Endothelial cell of umbilical vein (primary cell): ENCODE data around the gene HOXD12. TPM values are rescaled to one million over a fixed set of nuclear protein-coding genes. Genes with fewer than 3 reads are reported as not detected.

Experiments
- BruUV-seq: library from RNA; stranded (reverse); fragments of 400-500 nt; replicated peaks from 2 replicates; lab custom pipeline; 2021; lab: Mats Ljungman, UMichigan
- CTCF ChIA-PET: fragments of 300-600, 350-600 bp; sonication (Branson Sonifier 250); formaldehyde crosslinking; loops from one replicate; lab custom pipeline; 2021; ENCODE audit warnings: antibody characterized with exemption, inconsistent platforms; lab: Charles Lee
- POLR2A ChIA-PET: fragments of 300-600, 350-600 bp; sonication (Branson Sonifier 250); formaldehyde crosslinking; loops from one replicate; lab custom pipeline; 2021; ENCODE audit warnings: antibody characterized with exemption, inconsistent platforms; lab: Charles Lee
- DNase-seq: peaks from one replicate; pipeline ENCODE4 v3.0.0-alpha.2; 2011; ENCODE audit warnings: low read depth, low spot score
- FAIRE-seq: peaks from 2 replicates; lab custom pipeline; 2011; peaks lifted over from hg19 to GRCh38; lab: Jason Lieb, UNC
- H2AFZ ChIP-seq: 2 replicates; pipeline ENCODE4 v1.6.0; 2012; ENCODE audit warnings: low read depth, low read length, control low read depth, inconsistent platforms
- H3K27ac ChIP-seq: 2 replicates; pipeline ENCODE4 v1.5.1; 2011; ENCODE audit warnings: low read depth, mild to moderate bottlenecking, control low read depth, low read length, moderate library complexity; ENCODE audit not compliant: insufficient read depth
- H3K27me3 ChIP-seq, 2 experiments: 2 replicates each; pipeline versions ENCODE4 v1.6.0 to v1.6.1; 2011; ENCODE audit warnings: low read length in 2 of 2, mixed read lengths in 1 of 2; ENCODE audit not compliant: control insufficient read depth in 2 of 2, insufficient read depth in 2 of 2
- H3K36me3 ChIP-seq, 2 experiments: 2 replicates in 1 of 2; 3 replicates in 1 of 2; pipeline ENCODE4 v1.5.1; 2011; ENCODE audit warnings: low read length in 2 of 2, mild to moderate bottlenecking in 1 of 2, moderate library complexity in 1 of 2; ENCODE audit not compliant: control insufficient read depth in 2 of 2, insufficient read depth in 2 of 2; ENCODE audit errors: extremely low read depth in 1 of 2
- H3K4me1 ChIP-seq: 3 replicates; pipeline ENCODE4 v1.5.1; 2011; ENCODE audit warnings: mild to moderate bottlenecking, low read length; ENCODE audit not compliant: control insufficient read depth, insufficient read depth; ENCODE audit errors: extremely low read depth
- H3K4me2 ChIP-seq: 2 replicates; pipeline ENCODE4 v1.6.1; 2011; ENCODE audit warnings: low read length, control low read depth, mixed read lengths; ENCODE audit not compliant: insufficient read depth
- H3K4me3 ChIP-seq, 3 experiments: fragments of 200-600 bp in 1 of 3; sonication (generic), shearing (Covaris generic) in 1 of 3; replicated peaks in 1 of 3; 2 replicates each; pipeline ENCODE4 v1.5.1; 2011 to 2016; ENCODE audit warnings: control low read depth in 3 of 3, low read length in 3 of 3, mild to moderate bottlenecking in 2 of 3, inconsistent platforms in 1 of 3, low read depth in 1 of 3, moderate library complexity in 1 of 3; ENCODE audit not compliant: insufficient read depth in 1 of 3
- H3K79me2 ChIP-seq: 2 replicates; pipeline ENCODE4 v1.6.0; 2012; ENCODE audit warnings: low read length, inconsistent platforms; ENCODE audit not compliant: control insufficient read depth, insufficient read depth
- H3K9ac ChIP-seq: replicated peaks from 2 replicates; pipeline ENCODE3; 2011; ENCODE audit warnings: low read length, control low read depth; ENCODE audit not compliant: insufficient read depth; ENCODE audit errors: extremely low read depth
- H3K9me1 ChIP-seq: replicated peaks from 3 replicates; pipeline ENCODE4 v1.6.0; 2011; ENCODE audit warnings: mild to moderate bottlenecking, low read length; ENCODE audit not compliant: control insufficient read depth, insufficient read depth; ENCODE audit errors: extremely low read depth
- H3K9me3 ChIP-seq: replicated peaks from 2 replicates; pipeline ENCODE4 v1.5.1; 2012; ENCODE audit warnings: low read length, inconsistent platforms; ENCODE audit not compliant: control insufficient read depth, insufficient read depth
- H4K20me1 ChIP-seq: replicated peaks from 2 replicates; pipeline ENCODE3; 2011; ENCODE audit warnings: mild to moderate bottlenecking, low read length; ENCODE audit not compliant: control insufficient read depth, insufficient read depth; ENCODE audit errors: extremely low read depth
- EZH2 ChIP-seq: IDR thresholded peaks from 2 replicates; pipeline ENCODE4 v1.6.1; 2012; ENCODE audit warnings: borderline replicate concordance, low read depth, mild to moderate bottlenecking, moderate library complexity, low read length, inconsistent platforms; ENCODE audit not compliant: severe bottlenecking
- FOS ChIP-seq: IDR thresholded peaks from 2 replicates; pipeline ENCODE4 v1.6.1; 2011; ENCODE audit warnings: mild to moderate bottlenecking, low read length, moderate library complexity, borderline replicate concordance; ENCODE audit not compliant: insufficient read depth
- GATA2 ChIP-seq: IDR thresholded peaks from 2 replicates; pipeline ENCODE4 v1.7.0; 2011; ENCODE audit warnings: low read depth, mild to moderate bottlenecking, moderate library complexity, mixed read lengths, low read length; ENCODE audit not compliant: insufficient read length, insufficient read depth
- JUN ChIP-seq: IDR thresholded peaks from 2 replicates; pipeline ENCODE4 v1.6.1; 2011; ENCODE audit warnings: borderline replicate concordance, low read depth; ENCODE audit not compliant: insufficient read length, insufficient read depth
- MYC ChIP-seq: IDR thresholded peaks from one replicate; pipeline ENCODE4 v1.6.1; 2011; ENCODE audit warnings: mild to moderate bottlenecking, low read depth, low read length
- POLR2A ChIP-seq: IDR thresholded peaks from 2 replicates; pipeline ENCODE4 v1.6.1; 2012; ENCODE audit warnings: low read depth, mild to moderate bottlenecking, control low read depth, low read length
- POLR2AphosphoS5 ChIP-seq: IDR thresholded peaks from 2 replicates; pipeline ENCODE4 v1.6.1; 2012; ENCODE audit warnings: low read depth, mild to moderate bottlenecking, control low read depth, low read length, moderate library complexity; ENCODE audit not compliant: insufficient read depth
- dilution Hi-C: fragments of 300-500 bp; cut with MboI; formaldehyde crosslinking; loops from one replicate; pipeline ENCODE4 v1.15.0; 2019; ENCODE audit warnings: low sequenced_read_pairs; ENCODE audit not compliant: extremely low pct_ligation_motif_present
- intact Hi-C: fragments of 100-400 bp; cut with micrococcal nuclease; formaldehyde crosslinking; loops from one replicate; pipeline ENCODE4 v1.10.0; 2022
- polyA plus RNA-seq, 4 experiments: library from polyadenylated mRNA; depleted of rRNA in 3 of 4; stranded (reverse) in 3 of 4; unstranded in 1 of 4; fragments of >200 nt; gene quantifications; 2 replicates each; pipeline versions ENCODE4 v1.2.1 to v1.2.3, GENCODE V29; 2011 to 2012; ENCODE audit warnings: missing spikeins in 1 of 4
- total RNA-seq: library from RNA; stranded (reverse); gene quantifications from 2 replicates; pipeline ENCODE4 v1.2.3, GENCODE V29; 2021
- TF ChIP-seq, protein P1 (sequence below): IDR thresholded peaks from 2 replicates; pipeline ENCODE4 v1.6.1; 2011; ENCODE audit not compliant: insufficient read depth, insufficient read length
- TF ChIP-seq, protein P2 (sequence below), 2 donors: IDR thresholded peaks; 1 replicate in 1 of 2; 2 replicates in 1 of 2; pipeline ENCODE4 v1.5.1; 2011; ENCODE audit warnings: low read length in 2 of 2, mild to moderate bottlenecking in 2 of 2, moderate library complexity in 2 of 2, control low read depth in 1 of 2, inconsistent platforms in 1 of 2, low read depth in 1 of 2; ENCODE audit not compliant: insufficient read depth in 1 of 2; ENCODE audit errors: extremely low read depth in 1 of 2

The HOXD12 gene
- total and polyA plus RNA-seq, 2 donors (not counting 3 experiments of a cell fraction or from before 2014, with no cell fraction given): not detected

DNA sequence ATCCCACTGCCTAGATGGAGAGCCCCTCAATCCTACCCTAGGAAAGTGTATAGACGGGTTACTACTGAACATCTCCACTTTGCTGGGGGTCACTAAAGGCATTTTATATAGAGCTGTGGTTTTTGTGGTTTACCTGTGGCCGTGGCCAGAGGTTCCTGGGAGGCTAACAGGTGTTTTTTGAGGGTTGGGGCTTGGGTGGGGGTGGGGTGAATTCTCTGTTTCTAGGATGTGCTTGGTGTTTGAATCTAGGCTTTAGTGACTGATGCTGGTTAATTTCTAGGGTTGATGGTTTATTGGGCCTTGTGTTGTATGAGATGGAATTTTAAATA lies 37.6 kb downstream of the HOXD12 start:
- peak overlapping the region; percentile 99 for H3K4me2 ChIP-seq
- no peaks in the 10 kb centered on the region for H3K9me3 ChIP-seq
- ChIA-PET CTCF (interaction anchor here (1.8 to 6.9 kb wide), 5 partner anchors 8 to 517 kb away, joined by 8 to 227 read pairs (median 87); partner anchors contain the start of gene HOXD8), POLR2A (interaction anchor here (1.2 kb wide), 1 partner anchor 417 kb away, joined by 3 read pairs; no protein-coding TSS in a partner anchor)
- H4K20me1 ChIP-seq: no peaks in the 10 kb centered on the region
- DNase-seq (no peak), FAIRE-seq (no peak)
- no peak overlapping the region for H2AFZ ChIP-seq
- H3K36me3 ChIP-seq: no peaks in the 10 kb centered on the region
- TF ChIP-seq, protein P1, sequence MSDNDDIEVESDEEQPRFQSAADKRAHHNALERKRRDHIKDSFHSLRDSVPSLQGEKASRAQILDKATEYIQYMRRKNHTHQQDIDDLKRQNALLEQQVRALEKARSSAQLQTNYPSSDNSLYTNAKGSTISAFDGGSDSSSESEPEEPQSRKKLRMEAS: no peak
- no peak for TF ChIP-seq MYC
- TF ChIP-seq, protein P2, sequence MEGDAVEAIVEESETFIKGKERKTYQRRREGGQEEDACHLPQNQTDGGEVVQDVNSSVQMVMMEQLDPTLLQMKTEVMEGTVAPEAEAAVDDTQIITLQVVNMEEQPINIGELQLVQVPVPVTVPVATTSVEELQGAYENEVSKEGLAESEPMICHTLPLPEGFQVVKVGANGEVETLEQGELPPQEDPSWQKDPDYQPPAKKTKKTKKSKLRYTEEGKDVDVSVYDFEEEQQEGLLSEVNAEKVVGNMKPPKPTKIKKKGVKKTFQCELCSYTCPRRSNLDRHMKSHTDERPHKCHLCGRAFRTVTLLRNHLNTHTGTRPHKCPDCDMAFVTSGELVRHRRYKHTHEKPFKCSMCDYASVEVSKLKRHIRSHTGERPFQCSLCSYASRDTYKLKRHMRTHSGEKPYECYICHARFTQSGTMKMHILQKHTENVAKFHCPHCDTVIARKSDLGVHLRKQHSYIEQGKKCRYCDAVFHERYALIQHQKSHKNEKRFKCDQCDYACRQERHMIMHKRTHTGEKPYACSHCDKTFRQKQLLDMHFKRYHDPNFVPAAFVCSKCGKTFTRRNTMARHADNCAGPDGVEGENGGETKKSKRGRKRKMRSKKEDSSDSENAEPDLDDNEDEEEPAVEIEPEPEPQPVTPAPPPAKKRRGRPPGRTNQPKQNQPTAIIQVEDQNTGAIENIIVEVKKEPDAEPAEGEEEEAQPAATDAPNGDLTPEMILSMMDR (IDR thresholded peaks at IDR 0.05; ENCODE audit: extremely low read depth in 1 of 2, insufficient read depth in 1 of 2, low read depth in 1 of 2, low read length in 2 of 2): no peak
- no peak for TF ChIP-seq POLR2AphosphoS5
- no peak for TF ChIP-seq JUN
- TF ChIP-seq FOS: no peak
- TF ChIP-seq GATA2: no peak
- TF ChIP-seq POLR2A: no peak
- TF ChIP-seq EZH2: no peak
- intact Hi-C loops (no loop called here), dilution Hi-C loops (loop anchor here (25.0 kb wide), 1 partner anchor 500 kb away; no protein-coding TSS in a partner anchor)
- H3K27me3 ChIP-seq: no peaks in the 10 kb centered on the region
- no TSS peak for BruUV-seq
- H3K9me1 ChIP-seq: no peaks in the 10 kb centered on the region
- H3K4me3 ChIP-seq: peak overlapping the region; percentile 73 to 91 (median 86)
- peaks cover 54% of the 10 kb centered on the region for H3K4me1 ChIP-seq
- peaks cover 56% of the 10 kb centered on the region for H3K79me2 ChIP-seq
- H3K27ac ChIP-seq: peak overlapping the region; percentile 86
- peak overlapping the region; percentile 66 for H3K9ac ChIP-seq
